ENCODE results near the gene ZNF688. TPM values are rescaled to one million over a fixed set of nuclear protein-coding genes. Genes with fewer than 3 reads are reported as not detected.

The ZNF688 gene
- total RNA-seq, 1 experiment from 2014 or later, result 3.6 TPM

DNA sequence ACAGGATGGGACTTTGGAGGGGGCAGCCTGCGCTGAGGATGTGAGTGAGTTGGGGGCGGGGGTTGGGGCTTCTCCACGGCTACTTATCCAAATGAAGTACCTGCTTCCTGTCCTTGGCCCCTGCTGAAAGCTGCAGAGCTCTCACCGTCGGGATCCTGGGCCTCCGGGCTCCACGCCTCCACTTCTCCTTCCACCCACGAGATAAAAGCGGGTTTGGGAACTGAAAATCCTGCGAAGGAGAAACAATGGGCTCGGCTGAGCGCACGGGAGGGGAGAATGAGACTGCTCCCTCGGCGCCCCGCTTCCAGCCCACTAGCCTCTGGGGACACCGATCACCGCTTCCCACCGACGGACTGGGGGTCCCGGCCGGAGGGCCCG, 13.5 kb upstream of the ZNF688 start:
- no peak overlapping the region for H3K27ac ChIP-seq (ENCODE audit: low read depth, low read length)
- RAD21 ChIA-PET (ENCODE audit: low non-redundant PET in 1 of 2, low total read pairs in 2 of 2, uncharacterized antibody in 2 of 2, unreplicated experiment in 2 of 2), result no interaction called here
- POLR2A ChIA-PET, result no interaction called here
- no peaks in the 10 kb centered on the region for H4K20me1 ChIP-seq (ENCODE audit: insufficient read depth)
- BruUV-seq (replicated peaks), result no TSS peak
- no peaks in the 10 kb centered on the region for H3K27me3 ChIP-seq (ENCODE audit: insufficient read depth, low read length)
- no peak overlapping the region for H3K4me3 ChIP-seq (replicated peaks in 1 of 2; ENCODE audit: low read depth in 1 of 2, low read length in 2 of 2)
- H3K79me2 ChIP-seq (ENCODE audit: insufficient read depth, low read length), result no peaks in the 10 kb centered on the region
- H3K4me1 ChIP-seq (ENCODE audit: control insufficient read depth in 1 of 2, insufficient read depth in 2 of 2, low read length in 2 of 2), result no peaks in the 10 kb centered on the region
- no peak for TF ChIP-seq POLR2AphosphoS5 (IDR thresholded peaks at IDR 0.05; ENCODE audit: low read depth, low read length)
- TF ChIP-seq SRF (IDR thresholded peaks at IDR 0.05; ENCODE audit: low read depth), result no peak
- TF ChIP-seq ELF1 (IDR thresholded peaks at IDR 0.05; ENCODE audit: borderline replicate concordance, low read depth), result no peak
- TF ChIP-seq TCF7L2 (IDR thresholded peaks at IDR 0.05; ENCODE audit: borderline replicate concordance, extremely low read depth, insufficient read depth, insufficient read length), result no peak
- TF ChIP-seq, protein P1, sequence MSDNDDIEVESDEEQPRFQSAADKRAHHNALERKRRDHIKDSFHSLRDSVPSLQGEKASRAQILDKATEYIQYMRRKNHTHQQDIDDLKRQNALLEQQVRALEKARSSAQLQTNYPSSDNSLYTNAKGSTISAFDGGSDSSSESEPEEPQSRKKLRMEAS (IDR thresholded peaks at IDR 0.05), result no peak
- TF ChIP-seq ZNF274 (IDR thresholded peaks at IDR 0.05; ENCODE audit: low read depth, low read length), result no peak
- no peak for TF ChIP-seq EZH2phosphoT487 (IDR thresholded peaks at IDR 0.05; ENCODE audit: borderline replicate concordance)
- TF ChIP-seq, protein P2, sequence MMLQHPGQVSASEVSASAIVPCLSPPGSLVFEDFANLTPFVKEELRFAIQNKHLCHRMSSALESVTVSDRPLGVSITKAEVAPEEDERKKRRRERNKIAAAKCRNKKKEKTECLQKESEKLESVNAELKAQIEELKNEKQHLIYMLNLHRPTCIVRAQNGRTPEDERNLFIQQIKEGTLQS (IDR thresholded peaks at IDR 0.05), result no peak
- TF ChIP-seq POLR2A (IDR thresholded peaks at IDR 0.05; ENCODE audit: borderline replicate concordance, extremely low read depth, insufficient read depth, insufficient read length), result no peak
- no peak for TF ChIP-seq CEBPB (IDR thresholded peaks at IDR 0.05; ENCODE audit: low read depth)
- TF ChIP-seq EZH2 (IDR thresholded peaks at IDR 0.05), result no peak
- TF ChIP-seq JUND (IDR thresholded peaks at IDR 0.05), result no peak
- no peak for TF ChIP-seq CBX3 (IDR thresholded peaks at IDR 0.05; ENCODE audit: low read depth)
- TF ChIP-seq RAD21 (IDR thresholded peaks at IDR 0.05; ENCODE audit: low read depth), result no peak
- TF ChIP-seq ZBTB33 (IDR thresholded peaks at IDR 0.05; ENCODE audit: extremely low read depth, insufficient replicate concordance, low read length), result no peak
- TF ChIP-seq YY1 (IDR thresholded peaks at IDR 0.05; ENCODE audit: extremely low read depth, insufficient replicate concordance, low read depth, low read length), result no peak
- TF ChIP-seq CTCF (IDR thresholded peaks at IDR 0.05 in 2 of 3, conservative IDR thresholded peaks at IDR 0.05 in 1 of 3; ENCODE audit: borderline replicate concordance in 1 of 3, insufficient read depth in 1 of 3, low read depth in 2 of 3, low read length in 2 of 3), result no peak
- no peak for TF ChIP-seq SP1 (IDR thresholded peaks at IDR 0.05; ENCODE audit: low read depth)
- no peak for TF ChIP-seq SIN3A (IDR thresholded peaks at IDR 0.05; ENCODE audit: low read depth)
- TF ChIP-seq EGR1 (IDR thresholded peaks at IDR 0.05; ENCODE audit: low read depth), result no peak
- H3K9me2 ChIP-seq (ENCODE audit: insufficient read depth), result no peaks in the 10 kb centered on the region
- H2AFZ ChIP-seq (ENCODE audit: low read depth, low read length, poor library complexity, severe bottlenecking), result no peak overlapping the region
- CTCF ChIA-PET, result no interaction called here
- no peak overlapping the region for H3K4me2 ChIP-seq (ENCODE audit: low read length)
- DNase-seq (ENCODE audit: low read depth, low spot score) (no peak), ATAC-seq (no peak)
- intact Hi-C loops (cut with micrococcal nuclease), result no loop called here
- H3K9ac ChIP-seq (ENCODE audit: low read length), result no peak overlapping the region
- H3K9me3 ChIP-seq (ENCODE audit: control insufficient read depth in 1 of 2, insufficient read depth in 1 of 2, low read depth in 1 of 2, low read length in 2 of 2), result no peaks in the 10 kb centered on the region
- no peaks in the 10 kb centered on the region for H3K36me3 ChIP-seq (ENCODE audit: control insufficient read depth in 1 of 2, insufficient read depth in 2 of 2, low read length in 2 of 2)

Data from HCT116 (cell line).